IPS DF 6.9 (cell line): Measurements from ENCODE around the gene IRF2BPL.
"Not testable (repeated sequence)": the region's sequence is repeated elsewhere in the genome, so short reads cannot be mapped to it uniquely, and the experiment has no call there.

ENCODE experiments used
- DNase-seq: peaks from one replicate; pipeline ENCODE4 v3.0.0-alpha.2; 2013; ENCODE audit warnings: low read depth, low spot score
- H3K27ac ChIP-seq: one replicate; pipeline ENCODE4 v1.5.1; 2013; ENCODE audit warnings: low read length, control low read depth
- H3K27me3 ChIP-seq: 2 replicates; pipeline ENCODE4 v1.6.1; 2013; ENCODE audit warnings: mild to moderate bottlenecking, low read length; ENCODE audit not compliant: control insufficient read depth, insufficient read depth
- H3K36me3 ChIP-seq: 2 replicates; pipeline ENCODE4 v1.6.1; 2013; ENCODE audit warnings: low read length; ENCODE audit not compliant: control insufficient read depth, insufficient read depth
- H3K4me1 ChIP-seq: 2 replicates; pipeline ENCODE4 v1.6.1; 2013; ENCODE audit warnings: low read length; ENCODE audit not compliant: control insufficient read depth, insufficient read depth
- H3K4me3 ChIP-seq: 2 replicates; pipeline ENCODE4 v1.5.1; 2013; ENCODE audit warnings: mild to moderate bottlenecking, low read length
- H3K9me3 ChIP-seq: 2 replicates; pipeline ENCODE4 v1.6.1; 2013; ENCODE audit warnings: low read length, inconsistent platforms; ENCODE audit not compliant: control insufficient read depth, insufficient read depth
- WGBS: extraction: QIAGEN DNeasy Blood & Tissue Kit; methylation state at CpG from one replicate; pipeline ENCODE4 v1.1.7; 2013; ENCODE audit warnings: mixed read lengths, missing lambda C conversion rate; ENCODE audit not compliant: insufficient read length, insufficient coverage; 5-methylcytosine and 5-hydroxymethylcytosine counted together

The IRF2BPL gene

DNA sequence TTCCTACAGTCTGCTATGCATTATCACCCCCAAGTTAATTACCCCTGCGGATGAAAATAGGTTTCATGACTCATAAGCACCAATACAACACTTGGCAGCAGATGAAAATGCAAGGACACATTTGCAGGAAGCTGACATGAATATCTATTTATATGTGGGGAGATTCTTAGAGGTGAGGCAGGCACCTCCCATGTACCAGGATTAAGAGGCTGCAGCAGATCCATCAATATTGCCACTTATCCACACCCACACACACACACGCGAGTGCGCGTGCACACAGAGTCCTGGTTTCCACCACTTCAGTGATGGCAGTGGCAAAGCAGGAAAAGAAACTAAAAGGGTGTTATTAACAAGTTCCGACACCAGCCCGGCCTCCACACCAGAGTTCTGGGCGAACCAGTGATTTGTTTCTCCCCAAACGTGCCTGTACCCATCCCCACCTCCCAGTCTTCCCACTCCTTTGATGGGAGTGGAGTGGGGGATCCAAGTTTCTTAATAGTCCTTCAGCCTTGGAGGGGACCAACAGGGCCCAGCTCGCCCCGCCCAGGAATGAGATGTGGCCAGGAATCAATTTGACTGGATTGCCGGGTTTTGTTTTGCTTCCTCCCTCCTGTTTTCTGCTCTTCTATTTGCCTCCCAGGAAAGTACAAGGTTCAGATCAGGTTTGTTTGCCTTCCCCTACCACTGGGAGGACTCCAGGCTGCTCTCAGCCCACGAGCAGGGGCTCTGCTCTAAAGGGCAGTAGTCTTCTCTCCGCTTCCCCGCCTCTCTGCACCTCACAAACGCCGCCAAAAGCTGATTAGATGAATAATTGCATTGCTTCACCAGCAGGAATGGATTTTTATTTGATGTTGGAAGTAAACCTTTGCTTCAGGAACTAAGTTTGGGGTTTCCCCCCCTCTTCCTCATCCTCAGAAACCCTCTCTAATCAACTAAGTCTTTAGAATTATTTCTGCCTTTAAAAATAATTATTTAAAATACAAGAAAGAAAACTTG is 5.2 kb downstream of the IRF2BPL start:
- no peak overlapping the region for H3K27ac ChIP-seq
- H3K9me3 ChIP-seq: no peaks in the 10 kb centered on the region
- no CpG with 5 or more reads among the region's 17 CpGs for WGBS
- H3K27me3 ChIP-seq: no peaks in the 10 kb centered on the region
- no peak overlapping the region for H3K4me3 ChIP-seq
- H3K36me3 ChIP-seq: peaks cover 4% of the 10 kb centered on the region; the same call in 1 of the 2 replicates
- DNase-seq: no peak
- H3K4me1 ChIP-seq: peaks cover 4% of the 10 kb centered on the region; the same call in 1 of the 2 replicates

DNA sequence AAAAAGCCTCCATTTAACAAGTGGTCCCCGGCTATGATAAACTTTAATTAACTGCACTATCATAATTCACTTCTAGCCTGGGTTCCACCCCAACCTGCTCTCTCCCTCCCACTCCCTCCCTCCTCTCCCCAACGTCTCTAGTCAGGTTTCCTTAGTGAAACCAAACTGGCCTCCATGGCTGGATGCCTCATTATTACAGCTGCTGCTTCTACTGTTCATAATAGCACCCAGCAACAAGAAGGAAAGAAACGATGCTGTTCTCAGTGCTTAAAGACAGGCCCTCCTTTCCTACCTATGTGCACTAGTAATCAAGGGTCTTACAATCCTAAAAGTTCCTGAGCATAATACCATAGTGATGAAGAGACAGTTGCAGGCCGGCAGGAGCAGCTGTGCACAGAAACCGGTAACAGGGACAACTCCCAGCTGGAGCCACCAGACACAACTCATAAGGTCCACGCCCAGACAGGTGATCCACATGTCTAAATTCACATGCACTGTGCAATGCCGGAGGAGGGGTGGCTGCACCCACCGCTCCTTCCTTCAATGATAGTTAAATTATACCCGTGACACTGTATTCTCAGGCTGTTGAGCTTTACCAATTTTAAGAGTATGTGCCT is 6.2 kb downstream of the IRF2BPL start:
- Histone ChIP-seq H3K4me3 (no peak overlapping the region), H3K4me1 (peaks cover 4% of the 10 kb centered on the region; the same call in 1 of the 2 replicates), H3K9me3 (no peaks in the 10 kb centered on the region), H3K27me3 (no peaks in the 10 kb centered on the region), H3K27ac (no peak overlapping the region), H3K36me3 (peaks cover 4% of the 10 kb centered on the region; the same call in 1 of the 2 replicates)
- DNase-seq: no peak
- WGBS: no CpG with 5 or more reads among the region's 9 CpGs

DNA sequence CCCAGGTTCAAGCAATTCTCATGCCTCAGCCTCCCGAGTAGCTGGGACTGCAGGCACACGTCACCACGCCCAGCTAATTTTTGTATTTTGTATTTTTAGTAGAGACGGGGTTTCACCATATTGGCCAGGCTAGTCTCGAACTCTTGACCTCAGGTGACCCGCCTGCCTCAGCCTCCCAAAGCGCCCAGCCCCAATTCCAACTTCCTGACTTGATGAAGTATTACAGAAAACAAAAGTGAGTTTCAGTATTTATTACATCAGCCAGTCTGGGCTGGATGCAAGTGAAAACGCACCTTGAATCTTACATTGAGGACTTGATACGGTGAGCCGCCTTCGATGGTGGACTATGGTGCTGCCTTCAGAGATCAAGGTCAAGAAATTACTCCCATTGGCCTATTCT is 7.1 kb downstream of the IRF2BPL start:
- H3K4me1 ChIP-seq, H3K27me3 ChIP-seq, H3K9me3 ChIP-seq, H3K4me3 ChIP-seq, H3K27ac ChIP-seq, H3K36me3 ChIP-seq, DNase-seq: not testable (repeated sequence)
- WGBS: no CpG with 5 or more reads among the region's 11 CpGs

DNA sequence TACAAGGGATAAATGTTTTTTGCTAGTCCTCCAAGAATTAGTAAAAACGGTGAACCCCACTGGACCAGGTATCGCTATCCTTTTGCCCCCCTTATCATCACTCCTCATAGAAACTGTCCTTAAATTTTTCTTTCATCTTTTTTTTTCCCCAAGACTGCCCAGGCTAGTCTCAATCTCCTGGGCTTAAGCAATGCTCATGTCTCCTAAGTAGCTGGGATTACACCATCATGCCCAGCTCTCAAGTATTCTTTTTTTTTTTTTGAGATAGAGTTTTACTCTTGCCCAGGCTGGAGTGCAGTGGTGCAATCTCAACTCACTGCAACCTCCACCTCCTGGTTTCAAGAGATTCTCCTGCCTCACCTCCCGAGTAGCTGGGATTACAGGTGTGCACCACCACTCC is 9.7 kb downstream of the IRF2BPL start:
- Histone ChIP-seq H3K27ac (no peak overlapping the region), H3K9me3 (no peaks in the 10 kb centered on the region), H3K4me3 (no peak overlapping the region), H3K27me3 (no peaks in the 10 kb centered on the region), H3K36me3 (no peaks in the 10 kb centered on the region), H3K4me1 (peaks cover 4% of the 10 kb centered on the region)
- WGBS: no CpG with 5 or more reads among the region's 3 CpGs
- DNase-seq: no peak

DNA sequence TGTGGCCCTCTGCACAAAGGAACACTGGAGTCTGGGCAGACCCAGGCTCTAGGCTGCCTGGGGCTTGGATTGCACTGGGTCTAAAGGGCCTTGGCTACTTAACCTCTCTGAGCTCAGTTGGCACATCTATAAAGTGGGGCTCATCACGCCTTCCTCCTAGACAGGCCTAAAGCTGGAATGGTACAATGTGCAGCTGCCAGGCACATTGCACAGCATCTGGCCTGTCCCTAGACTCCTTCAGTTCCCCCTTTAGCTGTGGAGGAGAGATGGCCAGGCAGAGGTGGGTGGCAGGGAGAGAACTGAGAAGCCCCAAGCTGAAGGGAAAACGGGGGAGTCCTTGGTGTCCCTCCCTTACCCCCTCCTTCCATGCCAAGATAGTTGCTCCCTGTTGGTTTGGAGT is 10.8 kb downstream of the IRF2BPL start:
- Histone ChIP-seq H3K27ac (no peak overlapping the region), H3K9me3 (no peaks in the 10 kb centered on the region), H3K27me3 (no peaks in the 10 kb centered on the region), H3K4me3 (no peak overlapping the region), H3K4me1 (peaks cover 4% of the 10 kb centered on the region), H3K36me3 (no peaks in the 10 kb centered on the region)
- WGBS: no CpG with 5 or more reads among the region's 2 CpGs
- DNase-seq: no peak

DNA sequence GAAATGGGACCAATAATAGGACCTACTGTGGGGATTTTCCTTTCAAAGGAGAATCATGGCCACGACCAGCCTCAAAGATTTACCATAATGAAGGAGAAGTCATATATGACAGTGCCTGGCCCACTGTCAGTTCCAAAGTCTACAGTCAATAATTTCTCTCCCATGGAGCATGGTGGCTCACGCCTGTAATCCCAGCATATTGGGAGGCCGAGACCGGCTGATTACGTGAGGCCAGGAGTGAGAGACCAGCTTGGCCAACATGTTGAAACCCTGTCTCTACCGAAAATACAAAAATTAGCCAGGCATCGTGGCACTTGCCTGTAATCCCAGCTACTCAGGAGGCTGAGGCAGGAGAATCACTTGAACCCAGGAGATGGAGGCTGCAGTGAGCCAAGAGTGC is 13.8 kb downstream of the IRF2BPL start:
- peaks cover 5% of the 10 kb centered on the region for H3K4me1 ChIP-seq
- H3K36me3 ChIP-seq: no peaks in the 10 kb centered on the region
- no peaks in the 10 kb centered on the region for H3K9me3 ChIP-seq
- no CpG with 5 or more reads among the region's 7 CpGs for WGBS
- H3K27me3 ChIP-seq: no peaks in the 10 kb centered on the region
- no peak overlapping the region for H3K4me3 ChIP-seq
- DNase-seq: no peak
- H3K27ac ChIP-seq: no peak overlapping the region

DNA sequence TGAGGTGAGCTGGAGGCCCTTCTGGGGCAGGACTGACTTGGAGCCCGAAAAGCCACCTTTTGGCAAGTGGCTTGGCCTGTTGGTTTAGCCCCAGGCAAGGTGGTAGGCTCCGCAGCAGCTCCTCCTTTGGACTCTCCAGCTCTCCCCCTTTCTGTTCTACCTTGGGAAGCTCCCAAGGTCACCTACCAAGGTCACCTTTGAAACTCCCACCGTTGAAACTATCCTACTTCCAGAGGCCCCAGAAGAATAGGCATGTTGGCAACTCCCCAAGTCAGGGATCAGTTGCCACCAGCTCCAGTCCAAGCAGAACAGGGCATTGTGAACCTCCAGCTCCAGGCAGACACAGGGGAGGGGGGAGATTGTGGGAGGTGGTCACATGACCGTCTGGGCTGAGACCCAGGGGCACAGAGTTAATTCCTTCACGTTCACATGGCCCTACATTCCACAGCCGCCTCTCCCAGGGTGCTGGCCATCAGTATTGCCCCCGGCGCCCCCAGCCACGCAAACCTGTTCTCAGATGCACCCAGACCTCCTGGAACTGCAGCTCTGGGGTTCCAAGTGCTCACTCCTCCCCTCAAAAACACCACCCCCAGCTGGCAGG is 14.4 kb downstream of the IRF2BPL start:
- peaks cover 5% of the 10 kb centered on the region for H3K4me1 ChIP-seq
- no peak for DNase-seq
- H3K27me3 ChIP-seq: no peaks in the 10 kb centered on the region
- no peak overlapping the region for H3K4me3 ChIP-seq
- no peaks in the 10 kb centered on the region for H3K9me3 ChIP-seq
- no peak overlapping the region for H3K27ac ChIP-seq
- H3K36me3 ChIP-seq: no peaks in the 10 kb centered on the region
- no CpG with 5 or more reads among the region's 9 CpGs for WGBS

DNA sequence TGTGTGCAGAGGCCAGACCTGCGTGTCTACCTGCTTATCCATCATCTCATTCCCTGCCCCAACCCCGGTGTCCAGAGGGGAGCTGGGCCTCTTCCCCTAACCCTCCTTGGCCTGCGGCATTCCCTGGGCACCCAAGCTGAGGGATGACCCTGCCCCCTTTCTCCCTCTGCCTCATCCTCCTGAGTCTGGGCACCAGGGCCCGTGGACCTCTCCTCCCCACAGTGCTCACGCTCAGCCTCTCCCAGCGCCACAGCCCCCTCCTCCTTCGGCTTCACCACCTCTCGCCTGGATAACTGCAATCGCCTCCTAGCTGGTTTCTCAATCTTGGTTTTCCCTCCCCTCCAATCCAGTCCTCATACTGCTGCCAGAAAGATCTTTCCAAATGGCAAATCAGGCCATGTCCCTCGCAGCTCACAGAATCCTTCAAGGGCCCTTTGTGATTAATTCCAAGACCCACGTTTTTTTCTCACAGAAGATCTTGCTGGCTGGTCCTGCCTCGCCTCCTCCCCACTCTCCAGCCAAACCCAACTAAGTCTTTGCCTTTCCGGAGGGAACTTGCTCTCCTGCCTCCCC is 16.2 kb downstream of the IRF2BPL start:
- no peak overlapping the region for H3K4me3 ChIP-seq
- no peaks in the 10 kb centered on the region for H3K27me3 ChIP-seq
- no peaks in the 10 kb centered on the region for H3K9me3 ChIP-seq
- peaks cover 10% of the 10 kb centered on the region for H3K4me1 ChIP-seq
- WGBS: no CpG with 5 or more reads among the region's 13 CpGs
- no peak for DNase-seq
- H3K27ac ChIP-seq: no peak overlapping the region
- no peaks in the 10 kb centered on the region for H3K36me3 ChIP-seq

DNA sequence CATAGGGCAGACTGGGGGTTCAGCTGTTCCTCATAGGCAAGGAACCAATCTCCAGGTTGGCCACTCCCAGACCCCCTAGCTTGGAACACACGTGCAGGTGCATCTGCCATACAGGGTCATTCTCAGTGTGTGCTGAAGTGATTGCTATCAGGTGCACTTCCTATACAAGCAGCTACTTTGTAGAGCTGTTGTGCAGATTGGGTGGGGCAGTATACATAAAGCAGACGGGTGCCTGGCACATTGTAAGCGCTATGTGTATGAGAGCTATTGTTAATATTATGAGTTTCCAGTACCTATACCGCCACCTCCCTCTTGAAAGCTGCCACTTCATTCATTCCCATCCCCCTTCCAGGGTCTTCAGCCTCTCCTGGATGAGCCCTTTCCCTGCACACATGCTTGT is 17.3 kb downstream of the IRF2BPL start:
- Histone ChIP-seq H3K9me3 (no peaks in the 10 kb centered on the region), H3K27ac (no peak overlapping the region), H3K27me3 (no peaks in the 10 kb centered on the region), H3K36me3 (no peaks in the 10 kb centered on the region), H3K4me1 (peaks cover 12% of the 10 kb centered on the region), H3K4me3 (no peak overlapping the region)
- no peak for DNase-seq
- no CpG with 5 or more reads among the region's 4 CpGs for WGBS

DNA sequence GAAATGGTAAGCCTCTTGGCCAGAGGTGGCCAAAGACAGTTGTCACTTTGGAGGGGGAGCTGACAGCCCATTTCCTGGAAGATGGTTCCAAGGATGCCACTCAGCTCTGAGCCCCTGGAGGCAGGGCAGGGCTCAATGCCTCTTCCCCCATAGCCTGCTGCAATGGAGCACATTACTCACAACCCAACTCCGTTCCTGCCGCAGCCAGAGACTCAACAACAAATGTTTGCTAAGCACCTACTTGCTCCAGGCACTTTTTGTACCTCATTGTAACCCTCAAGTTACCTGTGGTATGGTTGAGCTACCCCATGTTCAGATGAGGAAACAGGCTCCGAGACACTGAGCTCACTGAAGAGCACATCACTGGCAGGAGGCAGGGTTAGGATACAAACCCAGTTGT is 19.5 kb downstream of the IRF2BPL start:
- H3K27me3 ChIP-seq: no peaks in the 10 kb centered on the region
- H3K4me3 ChIP-seq: no peak overlapping the region
- no peaks in the 10 kb centered on the region for H3K36me3 ChIP-seq
- peaks cover 11% of the 10 kb centered on the region for H3K4me1 ChIP-seq
- no peaks in the 10 kb centered on the region for H3K9me3 ChIP-seq
- no CpG with 5 or more reads among the region's 3 CpGs for WGBS
- H3K27ac ChIP-seq: no peak overlapping the region
- DNase-seq: no peak
